Fibroblast of skin of abdomen (primary cell): Measurements from ENCODE around the gene MSLN.

ENCODE experiments used
- DNase-seq: peaks from one replicate; pipeline ENCODE4 v3.0.0-alpha.2; 2013

MSLN gene

DNA sequence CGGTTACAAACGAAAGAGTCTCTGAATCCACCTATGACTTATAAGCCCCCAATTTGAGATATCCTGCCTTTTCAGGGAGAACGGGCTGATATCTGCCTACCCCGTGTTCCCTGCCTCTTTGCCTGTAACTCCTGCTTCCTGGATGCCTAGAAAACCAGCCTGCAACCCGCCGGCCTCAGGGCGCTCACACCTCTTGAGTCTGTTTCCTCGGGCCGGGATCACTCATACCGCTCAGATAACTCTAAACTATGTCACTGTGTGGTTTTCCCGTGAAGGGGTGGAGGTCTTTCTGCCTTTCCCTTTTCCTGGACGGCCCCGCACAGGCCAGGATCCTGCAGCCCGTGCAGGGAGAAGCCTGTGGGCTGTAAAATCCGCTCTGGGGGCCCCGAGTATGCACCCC lies 17.3 kb downstream of the MSLN start:
- no peak for DNase-seq

DNA sequence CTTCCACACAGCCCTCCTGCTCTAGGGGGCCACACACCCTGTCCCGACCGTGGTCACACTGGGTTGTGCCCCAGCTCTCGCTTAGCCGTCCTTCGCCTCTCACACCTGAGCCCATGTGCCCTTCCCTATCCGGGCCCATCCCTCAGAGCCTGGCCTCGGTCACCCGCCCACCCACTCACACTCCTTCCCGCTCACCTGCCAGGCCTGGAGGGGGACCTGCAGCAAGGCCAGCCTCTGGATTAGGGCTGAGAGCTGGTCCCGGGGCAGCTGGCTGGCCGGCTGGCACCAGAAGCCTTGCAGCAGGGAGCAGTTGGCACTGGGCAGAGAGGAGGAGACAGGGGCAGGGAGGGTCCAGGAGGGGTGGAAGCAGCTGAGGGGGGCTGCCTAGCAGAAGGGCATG lies 17.9 kb downstream of the MSLN start:
- no peak for DNase-seq

DNA sequence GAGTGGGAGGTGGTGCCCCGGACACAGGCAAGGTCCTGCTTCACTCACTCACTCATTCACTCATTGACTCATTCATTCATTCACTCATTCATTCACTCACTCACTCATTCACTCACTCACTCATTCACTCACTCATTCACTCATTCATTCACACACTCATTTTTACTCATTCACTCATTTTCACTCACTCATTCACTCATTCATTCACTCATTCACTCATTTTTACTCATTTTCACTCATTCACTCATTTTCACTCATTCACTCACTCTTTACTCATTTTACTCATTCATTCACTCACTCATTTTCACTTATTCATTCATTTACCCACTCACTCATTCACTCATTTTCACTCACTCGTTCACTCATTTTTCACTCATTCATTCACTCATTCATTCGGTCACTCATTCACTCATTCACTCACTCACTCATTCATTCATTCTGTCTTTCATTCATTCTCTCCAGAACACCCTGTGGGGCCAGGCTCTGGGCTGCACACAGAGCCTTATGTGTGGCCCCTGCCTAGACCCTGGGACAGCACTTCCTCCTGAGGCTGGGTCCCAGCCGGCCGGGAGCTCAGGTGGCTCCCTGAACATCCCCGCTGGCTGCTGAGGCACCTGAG lies 18.5 kb downstream of the MSLN start:
- no peak for DNase-seq

DNA sequence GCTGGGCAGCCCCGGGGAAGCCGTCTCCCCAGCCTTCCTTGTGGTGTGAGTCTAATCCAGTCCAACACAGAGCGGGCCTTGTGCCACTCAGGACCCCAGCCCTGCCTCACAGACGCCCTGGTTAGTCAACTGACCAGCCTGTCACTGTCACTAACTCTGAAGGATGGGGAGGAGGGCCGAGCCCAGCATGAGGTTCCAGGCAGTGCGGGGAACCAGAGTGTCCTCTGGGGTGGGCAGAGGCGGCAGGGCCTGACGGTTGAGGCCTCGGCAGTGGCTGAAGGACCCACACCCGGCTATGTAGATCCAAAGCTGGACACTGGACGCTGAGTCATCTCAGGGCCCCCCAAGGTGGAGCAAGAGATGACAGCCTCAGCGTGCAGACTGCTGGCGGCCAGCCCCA lies 19.0 kb downstream of the MSLN start:
- no peak for DNase-seq

DNA sequence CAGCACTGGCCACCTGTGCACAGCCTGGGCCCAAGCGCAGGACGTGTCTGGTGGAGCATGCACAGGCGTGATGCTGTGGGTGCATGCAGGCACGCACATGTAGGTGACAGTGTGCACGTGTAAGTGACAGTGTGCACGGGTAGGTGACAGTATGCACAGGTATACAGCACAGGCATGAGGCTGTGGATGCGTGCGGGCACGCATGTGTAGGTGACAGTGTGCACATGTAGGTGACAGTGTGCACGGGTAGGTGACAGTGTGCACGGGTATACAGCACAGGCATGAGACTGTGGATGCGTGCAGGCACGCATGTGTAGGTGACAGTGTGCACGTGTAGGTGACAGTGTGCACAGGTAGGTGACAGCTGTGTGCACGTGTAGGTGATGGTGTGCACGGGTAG lies 19.8 kb downstream of the MSLN start:
- DNase-seq, result no peak

DNA sequence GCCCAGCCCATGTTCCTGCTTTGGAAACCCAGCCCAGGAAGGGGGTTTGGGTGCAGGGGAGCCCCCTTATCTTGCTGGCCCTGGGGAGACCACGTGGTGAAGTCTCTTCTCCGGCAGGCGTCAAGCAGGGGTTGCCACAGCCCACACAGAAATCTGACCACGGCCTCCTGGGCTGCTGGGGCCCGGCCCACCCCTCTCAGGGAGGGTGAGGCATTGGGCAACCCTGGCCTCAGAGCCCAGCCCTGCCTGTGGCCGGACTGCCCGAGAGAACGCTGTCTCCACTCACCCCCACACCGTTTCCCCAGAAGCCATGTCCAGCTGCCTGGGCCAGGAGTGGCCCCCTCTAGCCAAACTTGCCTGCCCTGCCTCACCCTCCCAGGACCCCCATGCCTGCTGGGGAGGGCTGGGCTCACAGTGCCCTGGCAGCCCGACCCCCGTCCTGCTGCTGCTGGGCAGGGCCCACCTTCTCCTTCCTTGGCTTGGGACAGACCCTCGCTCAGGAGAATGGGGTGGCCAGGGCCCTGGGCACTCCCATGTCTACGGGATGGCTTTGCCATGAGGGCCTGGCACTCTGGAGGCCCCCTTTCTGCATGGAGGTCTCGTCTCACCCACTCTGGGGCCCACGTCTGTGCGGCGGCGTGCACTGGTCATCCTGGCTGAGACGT lies 20.9 kb downstream of the MSLN start:
- no peak for DNase-seq

DNA sequence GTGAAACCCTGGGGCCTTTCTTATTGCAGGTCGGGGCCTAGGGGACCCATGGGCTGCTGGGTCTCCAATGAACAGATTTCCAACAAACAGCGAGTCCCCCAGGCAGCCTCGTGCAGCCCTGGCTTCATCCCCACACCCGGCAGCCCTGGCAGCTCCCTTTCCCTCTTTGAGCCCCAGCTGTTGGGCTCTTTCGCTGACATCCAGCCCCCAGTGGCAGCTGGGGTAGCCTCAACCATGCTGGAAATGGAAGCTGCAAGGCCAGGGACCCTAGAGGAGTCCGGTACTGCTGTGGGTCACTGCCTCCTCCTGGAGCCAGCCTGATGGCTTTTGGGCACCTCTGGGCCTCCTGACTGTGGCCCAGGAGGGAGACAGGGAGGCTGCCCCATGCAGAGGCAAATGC lies 21.7 kb downstream of the MSLN start:
- no peak for DNase-seq

DNA sequence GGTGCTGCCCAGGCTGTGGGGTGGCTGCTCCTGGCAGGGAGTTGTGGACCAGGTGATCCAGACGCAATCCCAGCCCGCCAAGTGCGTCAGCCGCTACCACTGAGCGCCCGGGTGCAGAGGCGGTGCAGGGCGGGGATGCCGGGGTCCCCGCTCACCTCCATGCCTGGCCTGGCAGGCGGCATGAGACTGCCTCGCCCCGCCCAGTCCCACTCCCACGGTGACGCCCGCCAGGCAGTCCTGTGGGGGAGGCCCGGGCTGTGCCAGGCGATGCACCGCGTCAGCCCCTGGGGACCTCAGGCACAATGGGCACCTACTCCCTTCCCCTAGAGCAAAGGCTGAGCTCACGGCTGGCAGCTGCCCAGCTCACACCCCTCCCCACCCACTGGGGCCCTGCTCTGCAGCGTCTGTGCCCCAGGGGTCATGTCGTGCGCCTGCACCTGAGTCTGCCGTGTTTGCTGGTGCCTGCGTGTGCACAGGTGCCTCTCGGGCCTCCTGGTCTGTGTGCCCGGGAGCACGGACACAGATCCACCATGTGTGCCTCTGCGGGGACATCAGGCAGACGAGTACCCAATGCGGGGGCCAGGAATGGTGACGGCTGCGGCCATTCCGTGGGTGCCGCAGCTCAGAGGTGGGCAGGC lies 22.4 kb downstream of the MSLN start:
- DNase-seq, result no peak

DNA sequence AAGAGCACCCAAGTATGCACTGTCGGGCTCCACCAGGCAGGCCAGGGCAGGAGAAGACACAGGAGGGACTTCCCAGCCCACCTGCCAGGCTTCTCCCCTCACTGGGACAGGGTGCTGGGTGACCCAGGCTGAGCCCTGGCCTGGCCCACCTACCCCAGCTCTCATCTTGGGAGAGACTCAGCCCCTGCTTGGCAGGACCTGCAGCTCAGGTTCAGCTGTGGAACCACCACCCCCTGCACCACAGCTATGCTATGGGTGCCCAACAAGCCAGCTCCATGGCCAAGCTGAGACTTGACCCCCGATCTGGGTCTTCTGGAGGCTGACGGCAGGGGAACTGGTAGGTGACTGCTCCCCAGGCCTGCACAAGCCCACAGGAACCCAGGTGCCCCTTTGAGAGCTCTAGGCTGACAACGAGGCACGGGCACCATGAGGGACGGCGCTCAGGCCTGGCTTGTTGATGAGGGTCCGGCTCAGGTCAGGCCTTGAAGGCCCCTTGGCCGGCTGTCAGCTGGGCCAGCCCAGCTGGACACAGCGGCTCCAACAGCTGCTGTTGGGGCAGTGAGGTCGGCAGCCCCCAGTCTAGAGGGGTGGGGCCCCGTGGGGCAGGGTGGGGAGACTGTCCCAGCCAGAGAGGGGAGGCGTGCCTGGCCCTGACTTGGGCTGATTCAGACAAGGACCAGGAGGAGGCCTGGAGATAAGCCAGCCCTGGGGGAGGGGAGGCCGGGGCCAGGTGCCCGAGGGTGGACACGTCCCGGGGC lies 23.0 kb downstream of the MSLN start:
- no peak for DNase-seq

DNA sequence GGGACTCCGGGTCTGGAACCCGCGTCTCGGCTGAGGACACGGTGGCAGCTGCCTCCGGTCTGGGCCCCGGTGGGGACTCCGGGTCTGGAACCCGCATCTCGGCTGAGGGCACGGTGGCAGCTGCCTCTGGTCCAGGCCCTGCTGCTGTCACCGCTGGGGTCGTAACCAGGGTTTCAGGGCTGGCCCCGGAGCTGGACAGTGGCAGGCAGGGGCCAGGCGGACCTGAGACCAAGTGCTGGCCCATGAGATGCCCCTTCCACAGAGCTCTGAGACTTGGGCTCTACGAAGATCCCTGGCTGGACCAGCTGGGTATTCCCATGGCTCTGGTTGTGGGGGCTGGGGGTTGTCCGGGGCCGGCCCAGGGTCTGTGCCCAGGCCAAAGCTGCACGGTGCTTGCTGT lies 23.9 kb downstream of the MSLN start:
- DNase-seq, result no peak

DNA sequence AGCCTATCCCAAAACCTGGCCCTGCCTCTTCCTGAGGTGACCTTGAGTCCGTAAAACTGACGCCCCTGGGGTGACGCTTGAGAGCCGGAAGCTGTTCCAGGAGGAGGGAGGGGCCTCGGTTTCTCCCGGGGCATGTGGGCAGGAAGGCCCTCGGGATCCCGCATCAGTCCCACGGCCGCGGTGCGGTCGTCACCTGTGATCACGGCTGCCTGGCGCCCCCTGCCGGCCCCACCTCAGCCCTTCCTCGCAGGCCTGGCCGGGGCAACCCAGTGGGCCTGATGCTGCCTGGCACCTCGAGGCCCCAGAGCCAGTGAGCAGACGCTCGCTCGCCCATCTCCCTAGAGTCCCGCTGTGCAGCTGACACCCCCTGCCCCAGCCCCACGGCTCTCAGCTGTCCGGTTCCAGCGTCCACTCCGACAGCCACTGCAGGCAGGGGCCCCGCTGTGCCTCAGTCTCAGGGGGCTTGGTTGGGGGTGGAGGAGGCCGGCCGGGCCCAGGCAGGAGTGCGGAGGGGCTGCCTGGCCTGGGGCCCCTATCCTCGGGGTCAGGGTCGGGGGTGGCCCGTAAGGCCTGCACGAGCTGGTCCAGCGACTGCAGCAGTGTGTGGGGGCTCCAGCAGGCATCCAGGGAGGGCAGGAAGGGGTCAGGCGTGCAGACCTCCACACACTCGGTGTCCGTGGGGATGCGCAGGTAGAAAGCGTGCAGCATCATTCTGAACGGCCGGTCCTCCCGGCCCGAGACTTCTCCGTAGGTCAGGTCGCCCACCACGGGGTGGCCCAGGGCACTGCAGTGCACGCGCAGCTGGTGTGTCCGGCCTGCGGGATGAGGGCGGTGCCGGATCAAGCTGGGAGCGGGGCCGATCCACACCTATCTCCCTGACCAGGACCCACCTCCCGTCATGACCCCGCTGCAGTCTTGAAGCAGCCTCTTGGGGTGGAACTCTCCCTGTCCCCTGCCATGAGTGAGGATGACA lies 25.3 kb downstream of the MSLN start:
- peak; percentile 23 for DNase-seq

DNA sequence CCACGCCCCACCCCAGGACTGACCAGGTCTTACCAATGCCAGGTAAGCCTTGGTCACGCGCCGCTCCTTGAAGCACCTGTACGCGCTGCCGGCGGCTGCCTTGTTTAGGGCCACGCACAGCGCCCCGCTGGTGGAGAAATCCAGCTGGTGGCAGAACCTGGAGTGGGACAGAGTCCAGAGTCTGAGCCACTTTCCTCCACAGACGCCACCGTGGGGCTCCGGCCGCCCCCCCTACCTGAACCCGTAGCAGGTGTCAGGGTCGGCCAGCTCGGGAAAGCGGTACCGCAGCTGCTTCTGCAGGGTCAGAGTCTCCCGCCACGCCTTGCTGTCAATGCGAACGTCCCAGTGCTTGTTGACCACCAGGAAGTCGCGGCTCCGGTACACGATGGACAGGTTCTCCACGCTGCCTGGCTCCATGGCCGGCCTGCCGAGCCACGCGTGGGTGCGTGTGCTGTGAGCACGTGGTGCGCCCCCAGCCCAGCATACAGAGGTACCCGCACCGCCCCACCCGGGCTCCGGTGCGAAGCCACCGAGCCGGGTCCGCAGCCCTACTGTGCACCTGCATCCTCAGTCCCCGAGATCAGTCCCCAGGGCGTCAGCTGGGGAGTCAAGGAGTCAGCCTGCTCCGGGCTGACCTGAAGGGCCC lies 26.9 kb downstream of the MSLN start:
- DNase-seq, result no peak

DNA sequence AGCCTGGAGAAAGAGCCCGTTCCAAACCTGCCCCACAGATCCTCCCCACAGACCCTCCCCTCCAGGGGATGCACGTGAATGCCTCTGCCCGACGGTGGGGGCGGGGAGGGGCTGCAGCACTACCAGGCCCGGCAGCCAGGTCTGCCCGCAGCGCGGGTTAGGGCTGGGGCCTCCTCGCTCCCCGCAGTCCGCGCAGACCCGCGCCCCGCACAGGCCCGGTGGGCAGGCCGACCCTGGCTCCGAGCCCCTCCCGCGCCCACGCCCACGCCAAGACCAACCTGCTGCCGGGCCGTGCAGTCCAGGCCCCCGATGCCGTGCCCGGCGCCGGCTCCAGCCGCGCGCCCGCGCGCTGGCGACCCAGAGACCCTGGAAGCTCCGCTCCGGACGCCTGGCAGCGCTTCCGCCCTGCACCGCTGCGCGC lies 27.5 kb downstream of the MSLN start, which contains the start of gene RPUSD1:
Gene RPUSD1 (minus strand): TSS at position 404 of the 421 bp plus-strand sequence. CDS start 644 bp downstream, outside the sequence.
- no peak for DNase-seq

DNA sequence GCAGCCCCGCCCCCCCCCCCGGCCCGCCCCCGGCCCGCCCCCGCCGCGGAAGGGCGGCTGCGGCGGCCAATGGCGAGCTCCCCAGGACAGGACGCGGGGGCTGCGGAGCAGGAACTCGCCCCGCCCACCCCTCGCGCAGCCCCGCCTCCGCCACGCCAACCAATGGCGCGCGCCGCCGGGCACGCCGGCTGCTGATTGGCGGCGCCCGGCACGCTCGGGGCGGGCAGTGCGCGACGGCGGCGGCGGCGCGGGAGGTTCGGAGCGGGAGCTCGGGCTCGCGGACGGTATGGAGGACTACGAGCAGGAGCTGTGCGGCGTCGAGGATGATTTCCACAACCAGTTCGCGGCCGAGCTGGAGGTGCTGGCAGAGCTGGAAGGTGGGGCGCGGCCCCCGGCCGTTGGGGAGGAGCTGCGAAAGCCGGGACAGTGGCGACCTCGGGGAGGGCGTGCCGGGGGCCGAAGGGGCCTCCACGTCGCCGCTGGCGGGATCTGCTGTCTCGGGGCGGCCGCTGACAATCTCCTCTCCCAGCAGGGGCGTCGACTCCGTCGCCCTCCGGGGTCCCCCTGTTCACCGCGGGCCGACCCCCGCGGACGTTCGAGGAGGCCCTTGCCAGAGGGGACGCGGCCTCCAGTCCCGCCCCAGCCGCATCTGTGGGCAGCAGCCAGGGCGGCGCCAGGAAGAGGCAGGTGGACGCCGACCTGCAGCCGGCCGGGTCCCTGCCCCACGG lies 28.0 kb downstream of the MSLN start, which contains the start of gene CHTF18:
Gene CHTF18 (plus strand): TSS at position 222 of the 728 bp plus-strand sequence. CDS start 65 bp downstream, at position 287.
- peak; percentile 92 for DNase-seq

DNA sequence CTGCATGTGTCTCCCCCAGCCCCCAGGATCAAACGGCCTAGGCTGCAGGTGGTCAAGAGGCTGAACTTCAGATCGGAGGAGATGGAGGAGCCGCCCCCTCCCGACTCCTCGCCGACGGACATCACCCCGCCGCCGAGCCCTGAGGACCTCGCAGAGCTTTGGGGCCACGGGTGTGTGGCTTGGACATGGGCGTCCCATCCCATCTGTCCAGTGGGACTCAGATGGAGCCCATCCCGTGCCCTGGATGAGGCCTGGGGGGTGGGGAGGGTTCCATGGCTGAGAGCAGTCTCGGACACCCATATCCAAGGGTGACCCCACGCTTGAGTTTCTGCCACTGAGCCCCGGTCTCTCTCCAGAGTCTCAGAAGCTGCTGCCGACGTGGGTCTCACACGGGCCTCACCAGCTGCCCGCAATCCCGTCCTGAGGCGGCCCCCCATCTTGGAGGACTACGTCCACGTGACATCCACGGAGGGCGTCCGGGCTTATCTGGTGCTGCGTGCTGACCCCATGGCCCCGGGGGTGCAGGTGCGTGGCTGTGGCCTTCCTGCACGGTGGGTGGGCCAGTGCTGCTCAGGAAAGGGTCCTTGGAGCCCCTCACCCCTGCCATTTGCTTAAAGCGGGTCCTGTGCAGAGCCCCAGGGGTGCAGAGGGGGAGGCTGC lies 28.8 kb downstream of the MSLN start:
- DNase-seq, result no peak

DNA sequence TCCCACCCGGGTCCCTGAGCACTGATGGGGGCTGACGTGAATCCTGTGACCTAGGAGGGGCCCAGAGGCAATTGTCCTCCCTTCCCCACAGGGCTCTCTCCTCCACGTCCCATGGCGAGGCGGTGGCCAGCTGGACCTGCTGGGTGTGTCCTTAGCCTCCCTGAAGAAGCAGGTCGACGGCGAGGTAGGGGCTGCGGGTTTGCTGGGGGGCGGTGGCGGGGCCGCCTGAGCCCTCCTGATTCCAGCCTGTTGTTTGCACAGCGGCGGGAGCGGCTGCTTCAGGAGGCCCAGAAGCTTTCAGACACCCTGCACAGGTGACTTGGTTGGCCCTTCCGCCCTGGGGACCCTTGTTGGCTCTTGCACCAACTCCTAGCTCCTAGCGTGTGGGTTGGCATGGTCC lies 29.6 kb downstream of the MSLN start:
- no peak for DNase-seq

DNA sequence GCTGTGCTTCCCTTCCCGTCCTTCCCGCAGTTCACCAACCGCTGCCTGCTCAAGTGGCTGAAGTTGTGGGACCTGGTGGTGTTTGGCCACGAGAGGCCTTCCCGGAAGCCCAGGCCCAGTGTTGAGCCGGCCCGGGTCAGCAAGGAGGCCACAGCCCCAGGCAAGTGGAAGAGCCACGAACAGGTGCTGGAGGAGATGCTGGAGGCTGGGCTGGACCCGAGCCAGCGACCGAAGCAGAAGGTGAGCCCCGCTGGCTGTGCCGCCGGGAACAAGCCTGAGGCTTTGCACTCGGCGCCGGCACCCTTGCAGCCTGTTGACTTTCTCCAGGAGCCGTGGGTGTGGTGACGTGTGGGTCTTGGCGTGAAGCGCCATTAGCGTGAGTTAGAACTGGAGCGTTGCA lies 30.6 kb downstream of the MSLN start:
- DNase-seq, result no peak

DNA sequence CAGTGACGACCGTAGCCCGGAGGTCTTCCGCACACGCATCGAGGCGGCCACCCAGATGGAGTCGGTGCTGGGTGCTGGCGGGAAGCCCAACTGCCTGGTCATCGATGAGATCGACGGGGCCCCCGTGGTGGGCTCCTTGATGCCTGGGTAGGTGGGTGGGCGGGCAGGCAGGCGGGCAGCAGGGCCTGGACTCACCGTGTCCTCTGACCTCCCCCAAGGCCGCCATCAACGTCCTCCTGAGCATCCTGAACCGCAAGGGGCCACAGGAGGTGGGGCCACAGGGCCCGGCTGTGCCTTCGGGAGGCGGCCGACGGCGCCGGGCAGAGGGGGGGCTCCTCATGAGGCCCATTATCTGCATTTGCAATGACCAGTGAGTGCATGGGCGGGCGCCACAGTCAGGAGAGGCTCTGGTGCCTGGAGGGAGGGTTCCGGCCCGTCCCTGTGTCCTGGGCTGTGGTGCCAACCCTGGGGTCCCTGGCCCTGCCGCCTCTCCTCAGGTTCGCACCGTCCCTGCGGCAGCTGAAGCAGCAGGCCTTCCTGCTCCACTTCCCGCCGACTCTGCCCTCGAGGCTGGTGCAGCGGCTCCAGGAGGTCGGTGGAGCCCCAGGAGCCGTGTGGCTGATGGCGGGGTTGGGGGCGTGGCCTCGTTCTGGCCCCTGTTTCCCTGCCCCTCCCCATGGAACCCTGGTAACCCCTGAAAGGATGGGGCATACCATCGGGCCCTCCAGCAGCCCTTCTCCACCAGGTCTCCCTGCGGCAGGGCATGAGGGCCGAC lies 31.9 kb downstream of the MSLN start:
- no peak for DNase-seq

DNA sequence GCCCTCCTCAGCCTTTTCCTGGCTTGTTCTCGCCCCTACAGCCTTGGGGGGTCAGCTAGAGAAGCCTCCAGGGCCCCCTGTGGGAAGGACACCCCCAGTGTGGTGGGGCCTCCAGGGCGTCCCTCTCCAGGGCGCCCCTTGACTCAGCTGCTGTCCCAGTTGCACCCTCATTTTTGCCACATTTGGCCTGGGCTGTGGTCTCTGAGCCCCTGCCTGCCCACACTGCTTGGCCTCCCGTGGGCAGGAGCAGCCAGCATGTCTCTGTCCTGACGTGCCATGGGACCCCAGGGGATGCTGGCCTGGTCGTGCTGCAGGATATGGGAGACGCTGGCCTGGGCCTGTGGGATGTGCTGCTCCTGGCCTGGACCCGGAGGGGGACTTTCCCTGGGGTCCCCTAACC lies 32.9 kb downstream of the MSLN start:
- no peak for DNase-seq
